ENCODE results near the gene SCAPER. TPM values are rescaled to one million over a fixed set of nuclear protein-coding genes. Genes with fewer than 3 reads are reported as not detected.

Gene SCAPER
- polyA plus RNA-seq, 2 of the 4 experiments (the other 2 are of a cell fraction): 4.9 to 5.5 TPM

DNA sequence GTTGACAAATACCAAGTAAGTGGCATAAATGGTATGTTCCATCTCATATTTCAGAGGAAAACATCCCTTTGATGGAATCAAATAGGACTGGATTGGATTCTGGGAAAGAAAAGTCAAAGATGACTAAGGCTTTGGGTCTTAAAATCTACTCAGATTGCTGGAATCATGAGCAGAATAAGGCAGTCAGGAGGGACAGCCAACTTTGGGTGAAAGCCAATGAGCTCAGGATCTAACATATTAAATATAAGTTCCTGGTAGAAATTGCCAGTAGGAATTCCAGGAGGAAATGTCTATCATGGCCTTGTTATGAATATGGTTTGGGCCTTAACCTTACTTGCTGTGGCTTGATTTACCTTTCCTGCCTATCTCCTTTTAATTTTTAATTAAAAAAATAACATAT, 513.3 kb downstream of the SCAPER start:
- ATAC-seq (no peak), FAIRE-seq (no peak), DNase-seq (ENCODE audit: low read depth in 1 of 2, low spot score in 1 of 2) (no peak)
- CTCF ChIA-PET: interaction anchor here (0.5 to 1.8 kb wide), 5 partner anchors 11 to 310 kb away, joined by 3 to 8 read pairs (median 3); no protein-coding TSS in a partner anchor
- Histone ChIP-seq H3K4me1 (peaks cover 6% of the 10 kb centered on the region; the same call in 1 of the 3 replicates), H3K9me3 (no peaks in the 10 kb centered on the region), H3K4me3 (no peak overlapping the region), H3K4me2 (no peak overlapping the region), H3K27ac (no peak overlapping the region)
- no peak for TF ChIP-seq RNF2 (IDR thresholded peaks at IDR 0.05; ENCODE audit: borderline replicate concordance, low read depth)
- TF ChIP-seq, protein P1, sequence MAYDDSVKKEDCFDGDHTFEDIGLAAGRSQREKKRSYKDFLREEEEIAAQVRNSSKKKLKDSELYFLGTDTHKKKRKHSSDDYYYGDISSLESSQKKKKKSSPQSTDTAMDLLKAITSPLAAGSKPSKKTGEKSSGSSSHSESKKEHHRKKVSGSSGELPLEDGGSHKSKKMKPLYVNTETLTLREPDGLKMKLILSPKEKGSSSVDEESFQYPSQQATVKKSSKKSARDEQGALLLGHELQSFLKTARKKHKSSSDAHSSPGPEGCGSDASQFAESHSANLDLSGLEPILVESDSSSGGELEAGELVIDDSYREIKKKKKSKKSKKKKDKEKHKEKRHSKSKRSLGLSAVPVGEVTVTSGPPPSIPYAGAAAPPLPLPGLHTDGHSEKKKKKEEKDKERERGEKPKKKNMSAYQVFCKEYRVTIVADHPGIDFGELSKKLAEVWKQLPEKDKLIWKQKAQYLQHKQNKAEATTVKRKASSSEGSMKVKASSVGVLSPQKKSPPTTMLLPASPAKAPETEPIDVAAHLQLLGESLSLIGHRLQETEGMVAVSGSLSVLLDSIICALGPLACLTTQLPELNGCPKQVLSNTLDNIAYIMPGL (CRISPR knock-in tag; IDR thresholded peaks at IDR 0.05; ENCODE audit: borderline replicate concordance): no peak
- no peak for TF ChIP-seq CBX2 (IDR thresholded peaks at IDR 0.05; ENCODE audit: borderline replicate concordance, low read depth)
- TF ChIP-seq HOXA7 (CRISPR knock-in tag; IDR thresholded peaks at IDR 0.05): no peak
- no peak for TF ChIP-seq FOXS1 (CRISPR knock-in tag; IDR thresholded peaks at IDR 0.05)
- TF ChIP-seq TP53 (CRISPR knock-in tag; IDR thresholded peaks at IDR 0.05): no peak
- no peak for TF ChIP-seq CHD2 (IDR thresholded peaks at IDR 0.05; ENCODE audit: low read length, partially characterized antibody)
- TF ChIP-seq HOXB13 (CRISPR knock-in tag; IDR thresholded peaks at IDR 0.05; ENCODE audit: low read depth): no peak
- TF ChIP-seq, protein P2, sequence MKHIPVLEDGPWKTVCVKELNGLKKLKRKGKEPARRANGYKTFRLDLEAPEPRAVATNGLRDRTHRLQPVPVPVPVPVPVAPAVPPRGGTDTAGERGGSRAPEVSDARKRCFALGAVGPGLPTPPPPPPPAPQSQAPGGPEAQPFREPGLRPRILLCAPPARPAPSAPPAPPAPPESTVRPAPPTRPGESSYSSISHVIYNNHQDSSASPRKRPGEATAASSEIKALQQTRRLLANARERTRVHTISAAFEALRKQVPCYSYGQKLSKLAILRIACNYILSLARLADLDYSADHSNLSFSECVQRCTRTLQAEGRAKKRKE (CRISPR knock-in tag; IDR thresholded peaks at IDR 0.05; ENCODE audit: low read depth): no peak
- TF ChIP-seq, protein P3, sequence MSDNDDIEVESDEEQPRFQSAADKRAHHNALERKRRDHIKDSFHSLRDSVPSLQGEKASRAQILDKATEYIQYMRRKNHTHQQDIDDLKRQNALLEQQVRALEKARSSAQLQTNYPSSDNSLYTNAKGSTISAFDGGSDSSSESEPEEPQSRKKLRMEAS (IDR thresholded peaks at IDR 0.05): no peak
- TF ChIP-seq GATA3 (IDR thresholded peaks at IDR 0.05; ENCODE audit: borderline replicate concordance): no peak
- no peak for TF ChIP-seq MAZ (IDR thresholded peaks at IDR 0.05; ENCODE audit: borderline replicate concordance, low read depth, low read length)
- TF ChIP-seq EP300 (IDR thresholded peaks at IDR 0.05): no peak
- TF ChIP-seq FOSB (CRISPR knock-in tag; IDR thresholded peaks at IDR 0.05): no peak
- TF ChIP-seq EHMT2 (IDR thresholded peaks at IDR 0.05; ENCODE audit: low read depth): no peak
- TF ChIP-seq, protein P4, sequence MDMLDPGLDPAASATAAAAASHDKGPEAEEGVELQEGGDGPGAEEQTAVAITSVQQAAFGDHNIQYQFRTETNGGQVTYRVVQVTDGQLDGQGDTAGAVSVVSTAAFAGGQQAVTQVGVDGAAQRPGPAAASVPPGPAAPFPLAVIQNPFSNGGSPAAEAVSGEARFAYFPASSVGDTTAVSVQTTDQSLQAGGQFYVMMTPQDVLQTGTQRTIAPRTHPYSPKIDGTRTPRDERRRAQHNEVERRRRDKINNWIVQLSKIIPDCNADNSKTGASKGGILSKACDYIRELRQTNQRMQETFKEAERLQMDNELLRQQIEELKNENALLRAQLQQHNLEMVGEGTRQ (IDR thresholded peaks at IDR 0.05): no peak
- no peak for TF ChIP-seq FOSL2 (IDR thresholded peaks at IDR 0.05)
- no peak for TF ChIP-seq FOSL2 (CRISPR knock-in tag; IDR thresholded peaks at IDR 0.05)
- TF ChIP-seq, protein P5, sequence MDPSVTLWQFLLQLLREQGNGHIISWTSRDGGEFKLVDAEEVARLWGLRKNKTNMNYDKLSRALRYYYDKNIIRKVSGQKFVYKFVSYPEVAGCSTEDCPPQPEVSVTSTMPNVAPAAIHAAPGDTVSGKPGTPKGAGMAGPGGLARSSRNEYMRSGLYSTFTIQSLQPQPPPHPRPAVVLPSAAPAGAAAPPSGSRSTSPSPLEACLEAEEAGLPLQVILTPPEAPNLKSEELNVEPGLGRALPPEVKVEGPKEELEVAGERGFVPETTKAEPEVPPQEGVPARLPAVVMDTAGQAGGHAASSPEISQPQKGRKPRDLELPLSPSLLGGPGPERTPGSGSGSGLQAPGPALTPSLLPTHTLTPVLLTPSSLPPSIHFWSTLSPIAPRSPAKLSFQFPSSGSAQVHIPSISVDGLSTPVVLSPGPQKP (IDR thresholded peaks at IDR 0.05; ENCODE audit: low read depth, low read length): no peak
- TF ChIP-seq BHLHE40 (IDR thresholded peaks at IDR 0.05; ENCODE audit: low read depth, low read length): no peak
- POLR2A ChIA-PET: interaction anchor here (1.2 kb wide), 1 partner anchor 12 kb away, joined by 4 read pairs; no protein-coding TSS in a partner anchor

DNA sequence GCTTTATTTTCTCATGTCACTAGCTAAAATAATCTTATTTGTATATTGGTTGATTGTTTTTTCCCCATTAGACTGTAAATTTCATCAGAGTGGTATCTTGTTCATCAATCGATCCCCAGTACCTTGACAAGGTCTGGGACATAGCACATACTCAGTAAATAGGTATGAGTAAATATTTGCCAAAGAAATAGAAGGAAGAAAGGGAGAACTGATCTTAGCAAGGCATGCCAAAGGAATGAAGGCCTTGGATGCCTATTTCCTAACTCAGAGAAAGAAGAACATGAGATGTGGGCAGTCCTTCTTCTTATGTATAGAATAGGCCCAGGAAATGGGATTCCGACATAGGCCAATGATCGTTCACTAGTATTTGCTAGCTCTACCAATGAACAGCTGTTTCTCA, 513.8 kb downstream of the SCAPER start:
- ChIA-PET CTCF (interaction anchor here (0.5 to 1.8 kb wide), 4 partner anchors 10 to 78 kb away, joined by 3 to 8 read pairs (median 4); no protein-coding TSS in a partner anchor), POLR2A (interaction anchor here (1.2 kb wide), 1 partner anchor 11 kb away, joined by 4 read pairs; no protein-coding TSS in a partner anchor)
- WGBS (ENCODE audit: missing lambda C conversion rate): 65% methylated on average over 3 of the region's 3 CpGs
- H3K9me3 ChIP-seq: no peaks in the 10 kb centered on the region
- no peak overlapping the region for H3K4me3 ChIP-seq
- DNase-seq (ENCODE audit: low read depth in 1 of 2, low spot score in 1 of 2) (no peak), ATAC-seq (no peak; a peak in 1 of 6 replicates), FAIRE-seq (no peak)
- H3K27ac ChIP-seq: no peak overlapping the region
- TF ChIP-seq CBX2 (IDR thresholded peaks at IDR 0.05; ENCODE audit: borderline replicate concordance, low read depth) (no peak), PHF8 (IDR thresholded peaks at IDR 0.05; ENCODE audit: borderline replicate concordance, low read depth) (no peak), MAZ (IDR thresholded peaks at IDR 0.05; ENCODE audit: borderline replicate concordance, low read depth, low read length) (no peak), MYC (IDR thresholded peaks at IDR 0.05; ENCODE audit: borderline replicate concordance, low read length) (no peak), NR3C1 (IDR thresholded peaks at IDR 0.05) (no peak)
- TF ChIP-seq, protein P6, sequence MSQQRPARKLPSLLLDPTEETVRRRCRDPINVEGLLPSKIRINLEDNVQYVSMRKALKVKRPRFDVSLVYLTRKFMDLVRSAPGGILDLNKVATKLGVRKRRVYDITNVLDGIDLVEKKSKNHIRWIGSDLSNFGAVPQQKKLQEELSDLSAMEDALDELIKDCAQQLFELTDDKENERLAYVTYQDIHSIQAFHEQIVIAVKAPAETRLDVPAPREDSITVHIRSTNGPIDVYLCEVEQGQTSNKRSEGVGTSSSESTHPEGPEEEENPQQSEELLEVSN (IDR thresholded peaks at IDR 0.05; ENCODE audit: borderline replicate concordance, low read depth): no peak
- TF ChIP-seq, protein P7, sequence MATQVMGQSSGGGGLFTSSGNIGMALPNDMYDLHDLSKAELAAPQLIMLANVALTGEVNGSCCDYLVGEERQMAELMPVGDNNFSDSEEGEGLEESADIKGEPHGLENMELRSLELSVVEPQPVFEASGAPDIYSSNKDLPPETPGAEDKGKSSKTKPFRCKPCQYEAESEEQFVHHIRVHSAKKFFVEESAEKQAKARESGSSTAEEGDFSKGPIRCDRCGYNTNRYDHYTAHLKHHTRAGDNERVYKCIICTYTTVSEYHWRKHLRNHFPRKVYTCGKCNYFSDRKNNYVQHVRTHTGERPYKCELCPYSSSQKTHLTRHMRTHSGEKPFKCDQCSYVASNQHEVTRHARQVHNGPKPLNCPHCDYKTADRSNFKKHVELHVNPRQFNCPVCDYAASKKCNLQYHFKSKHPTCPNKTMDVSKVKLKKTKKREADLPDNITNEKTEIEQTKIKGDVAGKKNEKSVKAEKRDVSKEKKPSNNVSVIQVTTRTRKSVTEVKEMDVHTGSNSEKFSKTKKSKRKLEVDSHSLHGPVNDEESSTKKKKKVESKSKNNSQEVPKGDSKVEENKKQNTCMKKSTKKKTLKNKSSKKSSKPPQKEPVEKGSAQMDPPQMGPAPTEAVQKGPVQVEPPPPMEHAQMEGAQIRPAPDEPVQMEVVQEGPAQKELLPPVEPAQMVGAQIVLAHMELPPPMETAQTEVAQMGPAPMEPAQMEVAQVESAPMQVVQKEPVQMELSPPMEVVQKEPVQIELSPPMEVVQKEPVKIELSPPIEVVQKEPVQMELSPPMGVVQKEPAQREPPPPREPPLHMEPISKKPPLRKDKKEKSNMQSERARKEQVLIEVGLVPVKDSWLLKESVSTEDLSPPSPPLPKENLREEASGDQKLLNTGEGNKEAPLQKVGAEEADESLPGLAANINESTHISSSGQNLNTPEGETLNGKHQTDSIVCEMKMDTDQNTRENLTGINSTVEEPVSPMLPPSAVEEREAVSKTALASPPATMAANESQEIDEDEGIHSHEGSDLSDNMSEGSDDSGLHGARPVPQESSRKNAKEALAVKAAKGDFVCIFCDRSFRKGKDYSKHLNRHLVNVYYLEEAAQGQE (IDR thresholded peaks at IDR 0.05): no peak
- H3K4me2 ChIP-seq: no peak overlapping the region
- H3K4me1 ChIP-seq: peaks cover 6% of the 10 kb centered on the region; the same call in 1 of the 3 replicates

All from A549 (cell line).